SIG-M5 treated with dmso at 0.1 percent for 504 hours (cell line): ENCODE results near the gene FLYWCH1.
A peak's percentile ranks its signal among the peaks of the same experiment; 100 is the strongest.
"Not testable (repeated sequence)": the region's sequence is repeated elsewhere in the genome, so short reads cannot be mapped to it uniquely, and the experiment has no call there.

Experiments used
- DNase-seq: peaks from one replicate; lab custom pipeline; 2025; ENCODE audit not compliant: unreplicated experiment; lab: John Stamatoyannopoulos, UW

The FLYWCH1 gene

DNA sequence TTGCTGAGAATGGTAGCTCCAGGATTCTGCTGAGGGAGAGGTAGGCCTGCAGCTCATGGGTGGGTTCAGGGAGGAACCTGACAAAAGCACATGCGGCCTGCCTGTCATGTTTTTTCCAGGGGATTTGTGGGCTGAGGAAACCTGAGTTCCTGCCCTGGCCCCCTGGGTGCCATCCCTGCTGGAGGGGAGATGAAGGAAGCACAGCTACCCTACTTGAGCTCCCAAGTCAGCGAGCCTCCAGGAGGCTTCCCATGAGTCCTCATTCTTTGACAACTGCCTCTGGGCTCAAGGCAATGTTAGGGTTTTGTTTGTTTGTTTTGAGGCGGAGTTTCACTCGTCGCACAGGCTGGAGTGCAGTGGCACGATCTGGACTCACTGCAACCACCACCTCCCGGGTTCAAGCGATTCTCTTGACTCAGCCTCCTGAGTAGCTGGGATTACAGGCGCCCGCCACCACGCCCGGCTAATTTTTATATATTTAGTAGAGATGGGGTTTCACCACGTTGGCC is 12.1 kb upstream of the FLYWCH1 start:
- no peak for DNase-seq

- no peak for DNase-seq
Measured at GRCh38 chr16:2900526-2901075, 11.1 kb upstream of the FLYWCH1 start.

GRCh38 chr16:2902337-2903130 is 9.2 kb upstream of the FLYWCH1 start:
- DNase-seq = no peak

DNA sequence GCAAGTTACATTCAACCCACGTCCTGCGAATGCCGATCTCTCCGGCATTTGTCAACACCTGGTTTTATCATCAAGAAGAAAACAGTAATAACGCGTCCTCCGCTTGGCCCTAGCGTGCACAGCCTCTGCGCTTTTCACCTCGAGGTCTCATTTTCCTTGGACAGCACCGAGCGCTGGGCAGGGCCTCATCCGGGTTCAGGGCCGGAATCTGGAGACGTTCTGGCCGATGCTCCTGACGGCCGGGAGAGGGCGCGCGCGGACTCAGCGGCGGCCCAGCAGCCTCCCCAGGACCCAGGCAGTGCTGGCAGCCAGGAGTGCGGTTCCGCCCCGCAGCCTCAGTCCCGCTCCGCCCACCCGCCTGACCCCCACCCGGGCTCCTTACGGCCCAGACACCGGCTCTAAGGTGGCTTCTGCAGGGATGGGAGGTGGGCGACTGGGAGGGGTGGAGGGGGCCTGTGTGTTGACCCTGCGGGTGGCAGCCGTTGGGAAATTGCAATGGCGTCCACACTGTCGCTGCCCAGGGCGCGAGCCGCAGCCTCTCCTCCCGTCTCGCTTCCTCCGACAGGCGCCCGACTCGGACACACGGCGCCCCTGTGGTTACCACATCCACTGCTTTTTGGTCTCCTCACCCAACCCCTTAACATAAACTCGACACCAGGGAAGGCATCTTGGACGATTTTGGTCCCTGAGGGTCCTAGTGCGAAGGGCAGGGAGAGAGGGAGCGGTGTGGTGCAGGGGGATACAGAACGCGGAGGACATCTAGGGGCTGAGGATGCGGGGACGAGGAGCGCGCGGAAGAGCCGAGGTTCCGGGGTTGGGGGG is 7.4 kb upstream of the FLYWCH1 start:
- DNase-seq = peak; percentile 86

DNA sequence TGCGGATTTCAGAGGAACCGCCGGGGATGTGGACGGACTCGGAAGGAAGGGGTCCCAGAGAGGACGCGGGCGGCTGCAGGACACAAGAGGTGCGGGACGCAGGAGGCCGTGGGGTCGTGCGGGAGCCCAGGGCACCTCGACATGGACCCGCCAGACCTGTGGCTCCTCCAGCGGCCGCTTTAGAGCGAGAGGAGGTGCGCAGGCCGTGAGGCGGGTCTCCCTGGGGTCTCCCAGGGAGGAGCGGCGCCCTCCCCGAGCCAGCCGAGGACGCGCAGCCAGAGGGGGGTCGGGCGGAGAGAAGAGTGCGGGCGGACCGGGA is 6.8 kb upstream of the FLYWCH1 start:
- DNase-seq = no peak

- DNase-seq = peak; percentile 97
Measured at GRCh38 chr16:2905241-2905987, 6.3 kb upstream of the FLYWCH1 start.

DNA sequence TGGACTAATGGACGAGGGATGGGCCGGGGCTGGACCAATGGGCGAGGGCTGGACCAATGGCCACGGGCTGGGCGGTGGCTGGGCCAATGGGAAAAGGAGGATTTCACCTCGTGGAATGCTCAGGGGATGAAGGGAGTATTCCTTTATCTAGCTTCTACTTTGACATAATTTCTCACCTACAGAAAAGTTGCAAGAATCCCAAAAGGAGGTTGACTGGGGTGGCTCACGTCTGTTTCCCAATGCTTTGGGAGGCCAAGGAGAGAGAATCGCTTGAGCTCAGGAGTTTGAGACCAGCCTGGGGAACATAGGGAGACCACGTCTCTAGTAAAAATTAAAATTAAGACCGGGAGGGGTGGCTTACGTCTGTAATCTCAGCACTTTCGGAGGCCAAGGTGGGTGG is 5.7 kb upstream of the FLYWCH1 start:
- no peak for DNase-seq

- DNase-seq = not testable (repeated sequence)
Measured at GRCh38 chr16:2907084-2907753, 4.5 kb upstream of the FLYWCH1 start.

- DNase-seq = no peak
Measured at GRCh38 chr16:2910441-2910969, 1.2 kb upstream of the FLYWCH1 start.

DNA sequence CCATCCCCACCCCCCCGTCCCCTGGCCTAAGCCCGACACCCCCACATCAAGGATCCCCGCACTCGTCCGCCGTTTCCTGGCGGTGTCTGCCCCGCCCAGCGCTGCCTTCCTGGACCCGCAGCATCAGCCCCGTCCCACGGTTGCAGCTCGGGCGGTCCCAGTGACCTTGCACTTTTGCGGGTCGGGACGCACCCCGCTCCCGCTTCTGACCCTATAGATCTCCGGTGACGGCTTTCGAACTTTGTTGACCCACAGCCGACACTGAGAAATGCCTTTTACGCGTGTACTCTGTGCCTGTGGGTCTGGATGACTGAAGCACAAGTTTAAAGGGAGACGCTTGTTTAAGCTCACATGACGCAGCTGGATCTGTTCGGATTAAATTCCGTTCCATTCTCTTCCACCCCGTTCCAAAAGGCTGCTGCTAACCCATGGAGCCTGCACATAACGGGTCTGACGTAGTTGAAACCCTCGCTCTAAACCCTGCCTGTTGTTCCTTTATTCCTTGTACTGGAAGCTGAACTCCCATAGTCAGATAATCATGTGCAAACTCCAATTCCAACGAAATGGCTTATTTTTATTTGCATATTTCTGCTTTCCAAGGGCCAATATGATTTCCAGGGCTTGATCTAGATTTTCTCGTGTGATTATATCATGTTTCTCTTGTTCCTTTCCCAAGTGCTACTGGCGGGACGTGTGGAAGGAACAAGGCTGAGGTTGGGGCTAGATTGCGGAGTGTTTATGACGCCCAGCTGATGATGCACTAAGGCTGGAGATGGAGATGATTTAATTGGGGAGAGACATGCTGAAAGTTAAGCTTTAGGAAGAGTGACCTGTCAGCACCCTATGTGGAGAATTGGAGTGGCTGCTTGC is 834 bp downstream of the FLYWCH1 start:
- DNase-seq = no peak

- no peak for DNase-seq
Measured at GRCh38 chr16:2913603-2914002, 1.9 kb downstream of the FLYWCH1 start.

- no peak for DNase-seq
Measured at GRCh38 chr16:2914233-2914632, 2.5 kb downstream of the FLYWCH1 start.

DNA sequence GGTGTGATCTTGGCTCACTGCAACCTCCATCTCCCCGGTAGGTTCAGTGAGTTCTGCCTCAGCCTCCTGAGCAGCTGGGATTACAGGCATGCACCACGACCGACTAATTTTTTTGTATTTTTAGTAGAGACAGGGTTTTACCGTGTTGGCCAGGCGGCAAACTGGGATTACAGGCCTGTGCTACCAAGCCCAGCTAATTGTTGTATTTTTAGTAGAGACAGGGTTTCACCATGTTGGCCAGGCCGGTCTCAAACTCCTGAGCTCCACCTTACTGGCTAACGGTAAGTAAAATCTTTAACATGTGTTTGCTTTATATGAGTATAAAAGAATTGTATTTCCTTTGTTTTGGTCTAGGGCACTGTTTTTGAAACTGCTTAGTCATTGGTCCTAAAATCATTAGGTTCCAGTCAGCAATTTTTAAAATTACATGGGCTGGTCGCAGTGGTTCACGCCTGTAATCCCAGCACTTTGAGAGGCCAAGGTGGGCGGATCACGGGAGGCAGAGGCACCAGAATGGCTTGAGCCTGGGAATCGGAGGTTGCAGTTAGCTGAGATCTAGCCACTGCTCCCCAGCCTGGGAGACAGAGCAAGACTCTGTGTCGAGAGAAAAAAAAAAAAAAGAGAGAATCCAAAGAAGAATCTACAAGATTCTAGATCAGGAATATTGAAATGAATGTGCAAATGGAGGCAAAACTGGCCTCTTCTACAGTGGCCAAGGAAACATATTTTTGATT is 3.6 kb downstream of the FLYWCH1 start:
- DNase-seq = no peak

DNA sequence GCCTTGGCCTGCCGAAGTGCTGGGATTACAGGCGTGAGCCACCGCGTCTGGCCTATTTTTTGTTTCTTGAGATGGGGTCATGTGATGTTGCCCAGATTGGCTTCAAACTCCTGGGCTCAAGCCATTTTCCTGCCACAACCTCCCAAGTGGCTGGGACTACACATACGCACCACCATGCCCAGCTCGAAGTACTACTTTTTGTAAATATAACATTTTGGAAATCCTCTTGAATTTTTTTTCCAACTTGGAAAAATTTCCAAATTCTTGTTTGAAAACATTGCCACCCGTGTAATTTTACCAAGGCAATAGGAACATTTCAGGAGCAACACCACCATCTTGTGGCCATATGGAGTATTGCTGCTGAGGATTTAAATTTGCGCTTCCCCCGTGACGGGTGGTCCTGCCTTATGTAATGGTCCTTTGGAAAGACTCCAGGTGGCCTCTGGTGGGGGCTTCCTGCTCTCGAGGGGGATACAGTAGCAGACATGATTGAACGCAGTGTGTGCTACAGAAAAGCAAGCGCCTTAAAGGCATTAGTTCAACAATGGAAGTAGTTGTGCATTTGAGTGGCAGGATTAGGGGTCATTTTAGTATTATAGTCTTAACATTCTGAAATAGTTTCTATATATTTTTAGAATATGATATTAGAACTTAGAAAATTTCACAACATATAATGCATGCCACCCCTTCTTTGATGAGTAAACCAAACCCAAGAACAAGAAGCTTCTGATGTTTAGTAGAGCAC is 8.0 kb downstream of the FLYWCH1 start:
- DNase-seq = peak; percentile 49

DNA sequence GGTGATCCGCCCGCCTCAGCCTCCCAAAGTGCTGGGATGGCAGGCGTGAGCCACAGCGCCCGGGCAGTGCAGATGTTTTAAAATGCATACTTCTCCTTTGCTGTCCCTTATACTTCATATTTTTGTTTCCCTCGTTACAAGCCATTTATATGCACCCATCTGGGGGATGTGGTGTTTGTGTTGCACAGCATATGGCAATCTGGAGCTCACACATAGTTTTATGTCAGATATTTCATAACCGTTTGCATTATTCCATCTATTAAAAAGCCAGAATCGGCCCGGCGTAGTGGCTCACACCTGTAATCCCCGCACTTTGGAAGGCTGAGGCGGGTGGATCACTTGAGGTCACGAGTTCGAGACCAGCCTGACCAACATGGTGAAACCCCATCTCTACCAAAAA is 11.8 kb downstream of the FLYWCH1 start:
- no peak for DNase-seq

GRCh38 chr16:2924901-2925755 is 13.4 kb downstream of the FLYWCH1 start:
- DNase-seq = no peak

GRCh38 chr16:2925951-2926649 is 14.4 kb downstream of the FLYWCH1 start:
- no peak for DNase-seq
